Neuronal stem cell (in vitro differentiated cells): Measurements from ENCODE around the gene CMYA5.
"Not testable (repeated sequence)": the region's sequence is repeated elsewhere in the genome, so short reads cannot be mapped to it uniquely, and the experiment has no call there.

ENCODE experiments used
- DNase-seq: peaks from one replicate; pipeline ENCODE4 v3.0.0-alpha.2; 2013; ENCODE audit warnings: low spot score
- H2AFZ ChIP-seq: one replicate; pipeline ENCODE4 v1.6.1; 2013; ENCODE audit warnings: mild to moderate bottlenecking, low read length, inconsistent platforms
- H2AK5ac ChIP-seq: 2 replicates; pipeline ENCODE4 v1.6.1; 2013; ENCODE audit warnings: low read depth, mild to moderate bottlenecking, inconsistent platforms, low read length, moderate library complexity, mixed read lengths
- H2BK120ac ChIP-seq: 2 replicates; pipeline ENCODE4 v1.6.1; 2013; ENCODE audit warnings: low read depth, mild to moderate bottlenecking, inconsistent platforms, low read length, moderate library complexity, mixed read lengths
- H2BK12ac ChIP-seq: one replicate; pipeline ENCODE4 v1.6.1; 2013; ENCODE audit warnings: low read length, inconsistent platforms
- H2BK15ac ChIP-seq: 2 replicates; pipeline ENCODE4 v1.6.1; 2013; ENCODE audit warnings: mild to moderate bottlenecking, low read length, inconsistent platforms, mixed read lengths
- H2BK5ac ChIP-seq: one replicate; pipeline ENCODE4 v1.6.1; 2013; ENCODE audit warnings: inconsistent platforms, mild to moderate bottlenecking, low read length, moderate library complexity
- H3K14ac ChIP-seq: one replicate; pipeline ENCODE4 v1.6.1; 2013; ENCODE audit warnings: low read length, inconsistent platforms
- H3K18ac ChIP-seq: 2 replicates; pipeline ENCODE4 v1.6.1; 2013; ENCODE audit warnings: low read length, inconsistent platforms
- H3K23ac ChIP-seq: 2 replicates; pipeline ENCODE4 v1.6.1; 2013; ENCODE audit warnings: low read depth, mild to moderate bottlenecking, mixed read lengths, low read length, inconsistent platforms; ENCODE audit not compliant: poor library complexity
- H3K27ac ChIP-seq: replicated peaks from 3 replicates; pipeline ENCODE4 v1.5.1; 2013; ENCODE audit warnings: low read length, inconsistent platforms
- H3K27me3 ChIP-seq, 3 experiments: 2 replicates each; pipeline ENCODE4 v1.6.1; 2013; ENCODE audit warnings: low read length in 3 of 3, mild to moderate bottlenecking in 2 of 3, inconsistent platforms in 1 of 3, low read depth in 1 of 3, mixed read lengths in 1 of 3, moderate library complexity in 1 of 3; ENCODE audit not compliant: control insufficient read depth in 3 of 3, insufficient read depth in 3 of 3
- H3K36me3 ChIP-seq, 2 donors: replicated peaks in 1 of 2; 2 replicates each; pipeline ENCODE4 v1.6.1; 2013; ENCODE audit warnings: low read length in 2 of 2; ENCODE audit not compliant: control insufficient read depth in 2 of 2, insufficient read depth in 2 of 2
- H3K4ac ChIP-seq: 2 replicates; pipeline ENCODE4 v1.6.1; 2013; ENCODE audit warnings: inconsistent platforms, mild to moderate bottlenecking, low read length, moderate library complexity
- H3K4me1 ChIP-seq, 2 donors: 1 replicate in 1 of 2; 2 replicates in 1 of 2; pipeline ENCODE4 v1.6.1; 2013; ENCODE audit warnings: low read length in 2 of 2, low read depth in 1 of 2; ENCODE audit not compliant: control insufficient read depth in 2 of 2, insufficient read depth in 1 of 2
- H3K4me2 ChIP-seq: one replicate; pipeline ENCODE4 v1.6.1; 2013; ENCODE audit warnings: mild to moderate bottlenecking, low read length, inconsistent platforms; ENCODE audit not compliant: insufficient read depth, poor library complexity, severe bottlenecking
- H3K4me3 ChIP-seq, 2 donors: 2 replicates each; pipeline ENCODE4 v1.5.1; 2013; ENCODE audit warnings: low read length in 2 of 2, mild to moderate bottlenecking in 2 of 2, inconsistent platforms in 1 of 2, moderate library complexity in 1 of 2
- H3K79me1 ChIP-seq: one replicate; pipeline ENCODE4 v1.6.1; 2013; ENCODE audit warnings: low read depth, mild to moderate bottlenecking, inconsistent platforms, low read length, moderate library complexity
- H3K9ac ChIP-seq: one replicate; pipeline ENCODE4 v1.6.1; 2013; ENCODE audit warnings: mild to moderate bottlenecking, low read depth, low read length, inconsistent platforms; ENCODE audit not compliant: poor library complexity
- H3K9me3 ChIP-seq, 2 donors: replicated peaks in 1 of 2; 2 replicates each; pipeline versions ENCODE3 to v1.6.1; 2013; ENCODE audit warnings: low read length in 2 of 2, mild to moderate bottlenecking in 2 of 2, inconsistent platforms in 1 of 2, low read depth in 1 of 2, mixed read lengths in 1 of 2, moderate library complexity in 1 of 2; ENCODE audit not compliant: control insufficient read depth in 2 of 2, insufficient read depth in 1 of 2
- H4K8ac ChIP-seq: one replicate; pipeline ENCODE4 v1.6.1; 2013; ENCODE audit warnings: low read depth, mild to moderate bottlenecking, inconsistent platforms, low read length, moderate library complexity
- H4K91ac ChIP-seq: one replicate; pipeline ENCODE4 v1.6.1; 2013; ENCODE audit warnings: low read length, low read depth, mild to moderate bottlenecking, inconsistent platforms; ENCODE audit not compliant: poor library complexity
- WGBS, 2 donors: extraction: QIAGEN DNeasy Blood & Tissue Kit; methylation state at CpG; one replicate each; pipeline ENCODE4 v1.1.7; 2013; ENCODE audit warnings: missing lambda C conversion rate in 2 of 2, mixed read lengths in 1 of 2; ENCODE audit not compliant: insufficient read length in 2 of 2, insufficient replicate concordance in 1 of 2; ENCODE audit errors: extremely low coverage in 2 of 2; 5-methylcytosine and 5-hydroxymethylcytosine counted together

The CMYA5 gene

DNA sequence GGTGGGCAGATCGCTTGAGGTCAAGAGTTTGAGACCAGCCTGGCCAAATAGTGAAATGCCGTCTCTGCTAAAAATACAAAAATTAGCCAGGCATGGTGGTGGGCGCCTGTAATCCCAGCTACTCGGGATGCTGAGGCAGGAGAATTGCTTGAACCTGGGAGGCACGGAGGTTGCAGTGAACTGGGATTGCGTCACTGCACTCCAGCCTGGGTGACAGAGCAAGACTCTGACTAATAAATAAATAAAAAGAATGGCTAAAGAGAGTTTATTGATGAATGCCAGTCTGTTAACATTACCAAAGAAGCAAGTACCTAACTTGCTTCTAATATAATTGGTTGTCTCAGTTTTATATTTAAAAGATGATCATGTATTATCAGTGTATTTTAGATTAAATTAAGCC is 13.3 kb upstream of the CMYA5 start:
- not testable (repeated sequence) for H3K23ac ChIP-seq, H4K8ac ChIP-seq, H2BK12ac ChIP-seq, H2AK5ac ChIP-seq, H2BK120ac ChIP-seq, H3K4ac ChIP-seq, H3K4me3 ChIP-seq, H3K18ac ChIP-seq, H4K91ac ChIP-seq, H3K9ac ChIP-seq, H3K27me3 ChIP-seq, H3K79me1 ChIP-seq, H3K14ac ChIP-seq, H2BK15ac ChIP-seq, DNase-seq, H3K4me1 ChIP-seq, H3K4me2 ChIP-seq, H3K27ac ChIP-seq, H2BK5ac ChIP-seq, H3K9me3 ChIP-seq, H2AFZ ChIP-seq
- no CpG with 5 or more reads among the region's 6 CpGs for WGBS, 2 donors
- peaks cover 0 to 71% of the 10 kb centered on the region in 2 donors for H3K36me3 ChIP-seq

DNA sequence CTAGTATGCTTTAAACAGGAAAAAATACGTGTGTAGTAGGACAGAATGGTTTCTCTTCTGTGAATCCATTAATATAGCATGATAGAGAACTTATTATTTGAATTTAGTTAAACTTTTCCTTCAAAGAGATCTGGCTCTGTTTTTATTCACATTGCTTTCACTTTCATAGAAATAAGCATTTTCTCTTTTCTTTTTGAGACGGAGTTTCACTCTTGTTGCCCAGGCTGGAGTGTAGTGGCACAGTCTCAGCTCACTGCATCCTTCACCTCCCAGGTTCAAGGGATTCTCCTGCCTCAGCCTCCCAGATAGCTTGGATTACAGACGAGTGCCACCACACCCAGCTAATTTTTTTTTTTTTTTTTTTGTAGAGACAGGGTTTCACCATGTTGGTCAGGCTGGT is 7.5 kb upstream of the CMYA5 start:
- not testable (repeated sequence) for H2BK5ac ChIP-seq, H3K4ac ChIP-seq, DNase-seq, H3K14ac ChIP-seq, H2AK5ac ChIP-seq, H4K91ac ChIP-seq, H3K23ac ChIP-seq, H3K4me1 ChIP-seq, H2BK120ac ChIP-seq, H3K9me3 ChIP-seq, H3K27ac ChIP-seq, H3K27me3 ChIP-seq, H2AFZ ChIP-seq, H3K4me2 ChIP-seq, H3K79me1 ChIP-seq, H2BK15ac ChIP-seq, H3K18ac ChIP-seq, H2BK12ac ChIP-seq, H3K9ac ChIP-seq, H3K4me3 ChIP-seq, H4K8ac ChIP-seq
- no CpG with 5 or more reads among the region's 3 CpGs for WGBS, 2 donors
- peaks cover 3 to 80% of the 10 kb centered on the region in 2 donors for H3K36me3 ChIP-seq

- no peak overlapping the region for H3K27ac ChIP-seq
- H3K9ac ChIP-seq, result no peak overlapping the region
- no peak overlapping the region for H4K8ac ChIP-seq
- H2AK5ac ChIP-seq, result no peak overlapping the region
- no peak overlapping the region for H3K4me2 ChIP-seq
- no peak overlapping the region for H3K18ac ChIP-seq
- no peak overlapping the region for H2BK120ac ChIP-seq
- H2BK12ac ChIP-seq, result no peak overlapping the region
- peaks cover 0 to 4% of the 10 kb centered on the region in 2 donors for H3K4me1 ChIP-seq
- H3K36me3 ChIP-seq, result peaks cover 3 to 77% of the 10 kb centered on the region in 2 donors
- H3K23ac ChIP-seq, result no peak overlapping the region
- no peak overlapping the region for H3K14ac ChIP-seq
- H2AFZ ChIP-seq, result no peak overlapping the region
- peaks cover 0 to 3% of the 10 kb centered on the region in 2 donors for H3K9me3 ChIP-seq
- H3K4me3 ChIP-seq, result no peak overlapping the region
- no peak overlapping the region for H4K91ac ChIP-seq
- H3K27me3 ChIP-seq, result peaks cover 0 to 4% (median 0%) of the 10 kb centered on the region in 3 experiments
- H3K4ac ChIP-seq, result no peak overlapping the region
- peaks cover 2% of the 10 kb centered on the region for H3K79me1 ChIP-seq
- no CpG with 5 or more reads among the region's 4 CpGs for WGBS, 2 donors
- DNase-seq, result no peak
- no peak overlapping the region for H2BK15ac ChIP-seq
- no peak overlapping the region for H2BK5ac ChIP-seq
Observed at GRCh38 chr5:79684782-79685181, 4.9 kb upstream of the CMYA5 start.

GRCh38 chr5:79685627-79686026 is 4.0 kb upstream of the CMYA5 start:
- H2BK12ac ChIP-seq, result no peak overlapping the region
- no peak overlapping the region for H2BK120ac ChIP-seq
- H2AFZ ChIP-seq, result no peak overlapping the region
- H3K18ac ChIP-seq, result no peak overlapping the region
- peaks cover 2% of the 10 kb centered on the region for H3K79me1 ChIP-seq
- no peak overlapping the region for H2AK5ac ChIP-seq
- H3K4me1 ChIP-seq, result peaks cover 0 to 7% of the 10 kb centered on the region in 2 donors
- no peak overlapping the region for H2BK15ac ChIP-seq
- no peak overlapping the region for H3K4me3 ChIP-seq
- no peak for DNase-seq
- peaks cover 3 to 69% of the 10 kb centered on the region in 2 donors for H3K36me3 ChIP-seq
- H3K14ac ChIP-seq, result no peak overlapping the region
- no peak overlapping the region for H3K23ac ChIP-seq
- no peak overlapping the region for H3K27ac ChIP-seq
- H4K8ac ChIP-seq, result no peak overlapping the region
- no peak overlapping the region for H3K4me2 ChIP-seq
- H4K91ac ChIP-seq, result no peak overlapping the region
- H3K9me3 ChIP-seq, result peaks cover 0 to 3% of the 10 kb centered on the region in 2 donors
- no peak overlapping the region for H3K9ac ChIP-seq
- no CpG with 5 or more reads among the region's 3 CpGs for WGBS, 2 donors
- H3K4ac ChIP-seq, result no peak overlapping the region
- no peak overlapping the region for H2BK5ac ChIP-seq
- peaks cover 0 to 7% (median 0%) of the 10 kb centered on the region in 3 experiments for H3K27me3 ChIP-seq
